Placental epithelial cell (primary cell): Measurements from ENCODE around the gene BRINP3. TPM values are rescaled to one million over a fixed set of nuclear protein-coding genes. Genes with fewer than 3 reads are reported as not detected.

ENCODE experiments used
- total RNA-seq: library from RNA; depleted of rRNA; stranded (reverse); fragments of >200 nt; gene quantifications from 2 replicates; pipeline ENCODE4 v1.2.3, GENCODE V29; 2012

Gene BRINP3
- under 0.01 TPM in 1 of 2 replicates, not detected in the other for total RNA-seq

GRCh38 chr1:190477762-190478148 lies at the start of gene BRINP3:
BRINP3 (minus strand) TSS chr1:190477864.

